ENCODE measurements around the gene ATP8A2. TPM values are rescaled to one million over a fixed set of nuclear protein-coding genes. Genes with fewer than 3 reads are reported as not detected.

Gene ATP8A2
- total and polyA plus RNA-seq, 2 of the 8 experiments (the other 6 are each of a cell fraction or from before 2014, with no cell fraction given): 2.4 to 8.3 TPM

DNA sequence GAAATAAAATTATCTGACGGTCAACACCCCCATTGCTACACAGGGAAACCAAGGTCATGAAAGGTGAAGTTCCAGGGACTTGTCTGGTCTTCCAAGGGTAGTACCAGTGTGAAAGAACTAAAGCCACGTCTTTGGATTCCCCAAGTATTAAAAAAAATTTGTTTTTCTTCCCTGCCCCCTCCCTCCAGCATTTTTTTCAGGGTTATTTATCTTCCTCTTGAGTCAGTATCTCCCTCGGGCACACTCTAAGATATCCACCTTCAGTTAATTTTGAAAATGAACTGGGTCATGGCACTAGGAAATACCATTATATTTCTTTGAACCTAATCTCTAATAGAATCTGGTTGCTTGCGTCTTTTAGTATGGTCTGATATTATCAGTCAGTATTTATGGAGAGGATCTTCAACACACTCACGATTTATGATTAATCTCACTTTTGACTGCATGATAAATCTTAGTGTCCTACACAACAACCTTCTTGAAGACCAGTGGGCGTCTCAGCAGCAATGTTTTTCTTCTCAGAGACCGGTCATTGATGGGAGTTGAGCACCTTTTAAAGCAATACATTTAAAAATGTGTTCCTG is 9.1 kb downstream of the ATP8A2 start:
- 85% methylated on average over 7 of the region's 7 CpGs; no CpG with 5 or more reads in 1 of the 2 experiments for WGBS, 2 experiments (ENCODE audit: extremely low coverage in 1 of 2, insufficient coverage in 1 of 2, insufficient read length in 1 of 2, insufficient replicate concordance in 2 of 2, low coverage in 1 of 2, low lambda C conversion rate in 2 of 2, missing lambda C conversion rate in 1 of 2)
- TF ChIP-seq, protein P1, sequence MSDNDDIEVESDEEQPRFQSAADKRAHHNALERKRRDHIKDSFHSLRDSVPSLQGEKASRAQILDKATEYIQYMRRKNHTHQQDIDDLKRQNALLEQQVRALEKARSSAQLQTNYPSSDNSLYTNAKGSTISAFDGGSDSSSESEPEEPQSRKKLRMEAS (IDR thresholded peaks at IDR 0.05): no peak
- TF ChIP-seq JUND (IDR thresholded peaks at IDR 0.05; ENCODE audit: low read length) (no peak), JUN (IDR thresholded peaks at IDR 0.05; ENCODE audit: low read depth, low read length) (no peak), TAF1 (IDR thresholded peaks at IDR 0.05; ENCODE audit: low read depth, low read length) (no peak), RNF2 (IDR thresholded peaks at IDR 0.05; ENCODE audit: borderline replicate concordance, low read depth, low read length, missing control alignments, poor library complexity, severe bottlenecking) (no peak), RBBP5 (IDR thresholded peaks at IDR 0.05; ENCODE audit: borderline replicate concordance, low read depth, low read length) (no peak), CTBP2 (IDR thresholded peaks at IDR 0.05; ENCODE audit: borderline replicate concordance, insufficient read depth, insufficient read length, low read length) (no peak), SIN3A (conservative IDR thresholded peaks at IDR 0.05 in 1 of 2, IDR thresholded peaks at IDR 0.05 in 1 of 2; ENCODE audit: low read depth in 1 of 2, low read length in 2 of 2) (no peak), KDM5A (IDR thresholded peaks at IDR 0.05; ENCODE audit: low read length) (no peak), NRF1 (IDR thresholded peaks at IDR 0.05; ENCODE audit: low read depth, low read length) (no peak), CHD2 (IDR thresholded peaks at IDR 0.05; ENCODE audit: low read length) (no peak), RAD21 (IDR thresholded peaks at IDR 0.05 in 1 of 2, conservative IDR thresholded peaks at IDR 0.05 in 1 of 2; ENCODE audit: low read depth in 2 of 2, low read length in 2 of 2) (no peak), CHD1 (IDR thresholded peaks at IDR 0.05; ENCODE audit: low read depth, low read length) (no peak)

More for the DNA sequence above, 9.1 kb downstream of the ATP8A2 start:
- H3K18ac ChIP-seq (ENCODE audit: extremely low read depth, low read length): no peak overlapping the region
- no peak overlapping the region for H4K91ac ChIP-seq (replicated peaks; ENCODE audit: insufficient read length, low read length)
- H3K23ac ChIP-seq (ENCODE audit: insufficient read length): no peak overlapping the region
- no peak overlapping the region for H2BK15ac ChIP-seq (ENCODE audit: low read length)
- no peak overlapping the region for H2BK120ac ChIP-seq (replicated peaks; ENCODE audit: low read depth, low read length)
- no peak overlapping the region for H2AFZ ChIP-seq (ENCODE audit: low read length)
- no peak overlapping the region for H3K56ac ChIP-seq (replicated peaks; ENCODE audit: insufficient read length, low read depth, low read length)
- no peaks in the 10 kb centered on the region for H3K9me3 ChIP-seq (ENCODE audit: insufficient read depth in 2 of 2, low read depth in 1 of 2, low read length in 1 of 2)
- H3K4me1 ChIP-seq (replicated peaks in 1 of 4; ENCODE audit: control insufficient read depth in 3 of 4, insufficient read depth in 4 of 4, low read length in 3 of 4): peaks cover 2 to 6% (median 3%) of the 10 kb centered on the region in 4 experiments; a peak in 4 of 7 replicates
- H3K36me3 ChIP-seq (ENCODE audit: control insufficient read depth in 2 of 4, insufficient read depth in 4 of 4, low read length in 3 of 4): no peaks in the 10 kb centered on the region
- no peak overlapping the region for H2BK20ac ChIP-seq (ENCODE audit: low read length)
- H2BK5ac ChIP-seq (ENCODE audit: low read depth, low read length): no peak overlapping the region
- DNase-seq (ENCODE audit: low read depth in 1 of 2, low spot score in 2 of 2) (no peak), FAIRE-seq (no peak)
- H3K27me3 ChIP-seq (replicated peaks in 1 of 4; ENCODE audit: control insufficient read depth in 3 of 4, extremely low read depth in 1 of 4, insufficient read depth in 3 of 4, low read length in 3 of 4): no peaks in the 10 kb centered on the region
- ChIA-PET POLR2A (ENCODE audit: partially characterized antibody) (no interaction called here), CTCF (ENCODE audit: partially characterized antibody) (interaction anchor here (0.7 kb wide), 1 partner anchor 11 kb away, joined by 3 read pairs; no protein-coding TSS in a partner anchor)
- H3K14ac ChIP-seq (ENCODE audit: insufficient read length): no peak overlapping the region
- H2AK5ac ChIP-seq (ENCODE audit: low read depth, low read length): no peak overlapping the region
- H3K79me2 ChIP-seq (ENCODE audit: control insufficient read depth in 1 of 2, insufficient read depth in 2 of 2, low read length in 2 of 2): no peaks in the 10 kb centered on the region
- H4K5ac ChIP-seq (ENCODE audit: insufficient read length, low read depth, low read length): no peak overlapping the region
- no peak overlapping the region for H3K4ac ChIP-seq (replicated peaks; ENCODE audit: insufficient read length, low read depth, low read length)
- H2BK12ac ChIP-seq (ENCODE audit: low read depth, low read length): no peak overlapping the region
- H4K8ac ChIP-seq (ENCODE audit: extremely low read depth, insufficient read depth, low read length): no peak overlapping the region
- no peak overlapping the region for H3K9ac ChIP-seq (replicated peaks in 1 of 4; ENCODE audit: extremely low read depth in 1 of 4, low read depth in 3 of 4, low read length in 3 of 4)
- no peak overlapping the region for H3K4me3 ChIP-seq (ENCODE audit: extremely low read depth in 1 of 4, insufficient read depth in 2 of 4, low read depth in 3 of 4, low read length in 4 of 4)
- H3K23me2 ChIP-seq (ENCODE audit: low read depth, low read length): no peaks in the 10 kb centered on the region
- H3K79me1 ChIP-seq (ENCODE audit: low read depth, low read length): no peaks in the 10 kb centered on the region
- H3K4me2 ChIP-seq (ENCODE audit: insufficient read depth in 1 of 2, low read depth in 2 of 2, low read length in 2 of 2): no peak overlapping the region
- no peaks in the 10 kb centered on the region for H4K20me1 ChIP-seq (replicated peaks in 1 of 2; ENCODE audit: control insufficient read depth in 1 of 2, insufficient read depth in 2 of 2, low read length in 2 of 2)
- no peak overlapping the region for H3K27ac ChIP-seq (ENCODE audit: low read depth, low read length)

Data from H1 (cell line).